GM12878 (cell line): Measurements from ENCODE around the gene GSE1.

Source experiments
- ATF7 ChIP-seq: fragments of 450-650 bp; IDR thresholded peaks from 2 replicates; pipeline ENCODE4 v1.6.1; 2016; ENCODE audit warnings: low read depth, mild to moderate bottlenecking
- CBX5 ChIP-seq: sonication (generic); IDR thresholded peaks from 2 replicates; pipeline ENCODE4 v1.6.1; 2016; ENCODE audit warnings: low read depth, moderate library complexity, mild to moderate bottlenecking, inconsistent platforms
- CHD2 ChIP-seq: IDR thresholded peaks from 2 replicates; pipeline ENCODE4 v1.6.1; 2011; ENCODE audit warnings: low read depth, low read length, improper control_type of control experiment, borderline replicate concordance
- POLR2AphosphoS2 ChIP-seq: IDR thresholded peaks from 2 replicates; pipeline ENCODE4 v1.6.1; 2011; ENCODE audit warnings: low read depth, mild to moderate bottlenecking, low read length, improper control_type of control experiment, moderate library complexity
- RFX5 ChIP-seq: IDR thresholded peaks from 2 replicates; pipeline ENCODE4 v1.6.1; 2011; ENCODE audit warnings: low read depth, low read length, improper control_type of control experiment
- TCF12 ChIP-seq: IDR thresholded peaks from 2 replicates; pipeline ENCODE4 v1.6.1; 2011; ENCODE audit warnings: low read depth, mild to moderate bottlenecking, low read length
- TF ChIP-seq, protein P1 (sequence below): fragments of 450-650 bp; formaldehyde crosslinking; IDR thresholded peaks from 2 replicates; pipeline ENCODE4 v1.4.0; 2020; ENCODE audit warnings: mild to moderate bottlenecking, moderate library complexity
- TF ChIP-seq, protein P2 (sequence below): IDR thresholded peaks from 2 replicates; pipeline ENCODE4 v1.6.1; 2012; ENCODE audit warnings: mild to moderate bottlenecking, low read depth, low read length
- TF ChIP-seq, protein P3 (sequence below), 3 experiments: IDR thresholded peaks in 2 of 3; conservative IDR thresholded peaks in 1 of 3; 2 replicates each; pipeline ENCODE4 v1.5.1; 2011; ENCODE audit warnings: low read depth in 3 of 3, low read length in 3 of 3, mild to moderate bottlenecking in 3 of 3, control low read depth in 2 of 3, moderate library complexity in 2 of 3, inconsistent platforms in 1 of 3, mixed read lengths in 1 of 3; ENCODE audit not compliant: control insufficient read depth in 2 of 3, insufficient read depth in 1 of 3; ENCODE audit errors: extremely low read depth in 1 of 3
- TF ChIP-seq, protein P4 (sequence below): fragments of 450-650 bp; IDR thresholded peaks from 2 replicates; pipeline ENCODE4 v1.6.1; 2017; ENCODE audit warnings: mild to moderate bottlenecking, moderate library complexity

DNA sequence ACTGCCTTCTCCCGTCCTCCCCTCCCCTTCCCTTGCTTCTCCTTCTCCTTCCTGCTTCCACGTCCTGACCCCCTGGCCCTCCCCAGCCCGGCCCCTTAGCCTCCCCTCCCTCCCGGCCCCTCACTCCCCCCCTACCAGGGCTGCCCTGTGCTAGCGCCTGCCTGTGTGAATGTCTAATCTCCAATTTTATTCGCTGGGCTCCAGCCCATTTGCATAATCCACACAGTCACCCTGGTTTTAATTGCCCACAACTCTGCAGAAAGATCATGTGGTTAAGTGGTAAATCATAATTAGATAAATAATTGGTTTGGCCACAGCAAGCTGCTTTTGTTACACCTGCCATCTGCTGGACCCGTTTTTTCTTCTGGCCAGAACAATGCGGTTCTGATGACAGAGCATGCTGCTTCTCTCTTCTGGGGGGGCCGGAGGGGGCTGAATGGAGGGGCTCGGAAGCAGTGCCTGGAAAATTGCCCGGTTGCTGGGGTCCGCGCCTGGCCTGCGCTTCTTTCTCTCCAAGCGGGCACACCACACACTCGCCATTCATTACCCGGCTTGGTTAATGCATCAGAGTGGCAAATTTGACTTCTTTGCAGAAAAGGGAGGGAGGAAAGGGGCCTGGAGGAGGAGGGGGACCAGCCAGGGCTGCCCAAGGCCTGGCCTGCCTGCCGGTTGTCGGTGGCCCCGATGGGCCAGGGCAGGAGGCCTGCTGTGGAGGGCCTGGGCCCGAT, 19.5 kb upstream of the GSE1 start:
- TF ChIP-seq, protein P1, sequence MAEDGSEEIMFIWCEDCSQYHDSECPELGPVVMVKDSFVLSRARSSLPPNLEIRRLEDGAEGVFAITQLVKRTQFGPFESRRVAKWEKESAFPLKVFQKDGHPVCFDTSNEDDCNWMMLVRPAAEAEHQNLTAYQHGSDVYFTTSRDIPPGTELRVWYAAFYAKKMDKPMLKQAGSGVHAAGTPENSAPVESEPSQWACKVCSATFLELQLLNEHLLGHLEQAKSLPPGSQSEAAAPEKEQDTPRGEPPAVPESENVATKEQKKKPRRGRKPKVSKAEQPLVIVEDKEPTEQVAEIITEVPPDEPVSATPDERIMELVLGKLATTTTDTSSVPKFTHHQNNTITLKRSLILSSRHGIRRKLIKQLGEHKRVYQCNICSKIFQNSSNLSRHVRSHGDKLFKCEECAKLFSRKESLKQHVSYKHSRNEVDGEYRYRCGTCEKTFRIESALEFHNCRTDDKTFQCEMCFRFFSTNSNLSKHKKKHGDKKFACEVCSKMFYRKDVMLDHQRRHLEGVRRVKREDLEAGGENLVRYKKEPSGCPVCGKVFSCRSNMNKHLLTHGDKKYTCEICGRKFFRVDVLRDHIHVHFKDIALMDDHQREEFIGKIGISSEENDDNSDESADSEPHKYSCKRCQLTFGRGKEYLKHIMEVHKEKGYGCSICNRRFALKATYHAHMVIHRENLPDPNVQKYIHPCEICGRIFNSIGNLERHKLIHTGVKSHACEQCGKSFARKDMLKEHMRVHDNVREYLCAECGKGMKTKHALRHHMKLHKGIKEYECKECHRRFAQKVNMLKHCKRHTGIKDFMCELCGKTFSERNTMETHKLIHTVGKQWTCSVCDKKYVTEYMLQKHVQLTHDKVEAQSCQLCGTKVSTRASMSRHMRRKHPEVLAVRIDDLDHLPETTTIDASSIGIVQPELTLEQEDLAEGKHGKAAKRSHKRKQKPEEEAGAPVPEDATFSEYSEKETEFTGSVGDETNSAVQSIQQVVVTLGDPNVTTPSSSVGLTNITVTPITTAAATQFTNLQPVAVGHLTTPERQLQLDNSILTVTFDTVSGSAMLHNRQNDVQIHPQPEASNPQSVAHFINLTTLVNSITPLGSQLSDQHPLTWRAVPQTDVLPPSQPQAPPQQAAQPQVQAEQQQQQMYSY (CRISPR knock-in tag) = no peak
- TF ChIP-seq ATF7 (no peak), CBX5 (no peak), RFX5 (no peak), TCF12 (no peak), POLR2AphosphoS2 (no peak), CHD2 (no peak)
- TF ChIP-seq, protein P2, sequence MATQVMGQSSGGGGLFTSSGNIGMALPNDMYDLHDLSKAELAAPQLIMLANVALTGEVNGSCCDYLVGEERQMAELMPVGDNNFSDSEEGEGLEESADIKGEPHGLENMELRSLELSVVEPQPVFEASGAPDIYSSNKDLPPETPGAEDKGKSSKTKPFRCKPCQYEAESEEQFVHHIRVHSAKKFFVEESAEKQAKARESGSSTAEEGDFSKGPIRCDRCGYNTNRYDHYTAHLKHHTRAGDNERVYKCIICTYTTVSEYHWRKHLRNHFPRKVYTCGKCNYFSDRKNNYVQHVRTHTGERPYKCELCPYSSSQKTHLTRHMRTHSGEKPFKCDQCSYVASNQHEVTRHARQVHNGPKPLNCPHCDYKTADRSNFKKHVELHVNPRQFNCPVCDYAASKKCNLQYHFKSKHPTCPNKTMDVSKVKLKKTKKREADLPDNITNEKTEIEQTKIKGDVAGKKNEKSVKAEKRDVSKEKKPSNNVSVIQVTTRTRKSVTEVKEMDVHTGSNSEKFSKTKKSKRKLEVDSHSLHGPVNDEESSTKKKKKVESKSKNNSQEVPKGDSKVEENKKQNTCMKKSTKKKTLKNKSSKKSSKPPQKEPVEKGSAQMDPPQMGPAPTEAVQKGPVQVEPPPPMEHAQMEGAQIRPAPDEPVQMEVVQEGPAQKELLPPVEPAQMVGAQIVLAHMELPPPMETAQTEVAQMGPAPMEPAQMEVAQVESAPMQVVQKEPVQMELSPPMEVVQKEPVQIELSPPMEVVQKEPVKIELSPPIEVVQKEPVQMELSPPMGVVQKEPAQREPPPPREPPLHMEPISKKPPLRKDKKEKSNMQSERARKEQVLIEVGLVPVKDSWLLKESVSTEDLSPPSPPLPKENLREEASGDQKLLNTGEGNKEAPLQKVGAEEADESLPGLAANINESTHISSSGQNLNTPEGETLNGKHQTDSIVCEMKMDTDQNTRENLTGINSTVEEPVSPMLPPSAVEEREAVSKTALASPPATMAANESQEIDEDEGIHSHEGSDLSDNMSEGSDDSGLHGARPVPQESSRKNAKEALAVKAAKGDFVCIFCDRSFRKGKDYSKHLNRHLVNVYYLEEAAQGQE = no peak
- TF ChIP-seq, protein P3, sequence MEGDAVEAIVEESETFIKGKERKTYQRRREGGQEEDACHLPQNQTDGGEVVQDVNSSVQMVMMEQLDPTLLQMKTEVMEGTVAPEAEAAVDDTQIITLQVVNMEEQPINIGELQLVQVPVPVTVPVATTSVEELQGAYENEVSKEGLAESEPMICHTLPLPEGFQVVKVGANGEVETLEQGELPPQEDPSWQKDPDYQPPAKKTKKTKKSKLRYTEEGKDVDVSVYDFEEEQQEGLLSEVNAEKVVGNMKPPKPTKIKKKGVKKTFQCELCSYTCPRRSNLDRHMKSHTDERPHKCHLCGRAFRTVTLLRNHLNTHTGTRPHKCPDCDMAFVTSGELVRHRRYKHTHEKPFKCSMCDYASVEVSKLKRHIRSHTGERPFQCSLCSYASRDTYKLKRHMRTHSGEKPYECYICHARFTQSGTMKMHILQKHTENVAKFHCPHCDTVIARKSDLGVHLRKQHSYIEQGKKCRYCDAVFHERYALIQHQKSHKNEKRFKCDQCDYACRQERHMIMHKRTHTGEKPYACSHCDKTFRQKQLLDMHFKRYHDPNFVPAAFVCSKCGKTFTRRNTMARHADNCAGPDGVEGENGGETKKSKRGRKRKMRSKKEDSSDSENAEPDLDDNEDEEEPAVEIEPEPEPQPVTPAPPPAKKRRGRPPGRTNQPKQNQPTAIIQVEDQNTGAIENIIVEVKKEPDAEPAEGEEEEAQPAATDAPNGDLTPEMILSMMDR (IDR thresholded peaks at IDR 0.05 in 2 of 3, conservative IDR thresholded peaks at IDR 0.05 in 1 of 3; ENCODE audit: control insufficient read depth in 2 of 3, extremely low read depth in 1 of 3, insufficient read depth in 1 of 3, low read depth in 3 of 3, low read length in 3 of 3) = no peak
- TF ChIP-seq, protein P4, sequence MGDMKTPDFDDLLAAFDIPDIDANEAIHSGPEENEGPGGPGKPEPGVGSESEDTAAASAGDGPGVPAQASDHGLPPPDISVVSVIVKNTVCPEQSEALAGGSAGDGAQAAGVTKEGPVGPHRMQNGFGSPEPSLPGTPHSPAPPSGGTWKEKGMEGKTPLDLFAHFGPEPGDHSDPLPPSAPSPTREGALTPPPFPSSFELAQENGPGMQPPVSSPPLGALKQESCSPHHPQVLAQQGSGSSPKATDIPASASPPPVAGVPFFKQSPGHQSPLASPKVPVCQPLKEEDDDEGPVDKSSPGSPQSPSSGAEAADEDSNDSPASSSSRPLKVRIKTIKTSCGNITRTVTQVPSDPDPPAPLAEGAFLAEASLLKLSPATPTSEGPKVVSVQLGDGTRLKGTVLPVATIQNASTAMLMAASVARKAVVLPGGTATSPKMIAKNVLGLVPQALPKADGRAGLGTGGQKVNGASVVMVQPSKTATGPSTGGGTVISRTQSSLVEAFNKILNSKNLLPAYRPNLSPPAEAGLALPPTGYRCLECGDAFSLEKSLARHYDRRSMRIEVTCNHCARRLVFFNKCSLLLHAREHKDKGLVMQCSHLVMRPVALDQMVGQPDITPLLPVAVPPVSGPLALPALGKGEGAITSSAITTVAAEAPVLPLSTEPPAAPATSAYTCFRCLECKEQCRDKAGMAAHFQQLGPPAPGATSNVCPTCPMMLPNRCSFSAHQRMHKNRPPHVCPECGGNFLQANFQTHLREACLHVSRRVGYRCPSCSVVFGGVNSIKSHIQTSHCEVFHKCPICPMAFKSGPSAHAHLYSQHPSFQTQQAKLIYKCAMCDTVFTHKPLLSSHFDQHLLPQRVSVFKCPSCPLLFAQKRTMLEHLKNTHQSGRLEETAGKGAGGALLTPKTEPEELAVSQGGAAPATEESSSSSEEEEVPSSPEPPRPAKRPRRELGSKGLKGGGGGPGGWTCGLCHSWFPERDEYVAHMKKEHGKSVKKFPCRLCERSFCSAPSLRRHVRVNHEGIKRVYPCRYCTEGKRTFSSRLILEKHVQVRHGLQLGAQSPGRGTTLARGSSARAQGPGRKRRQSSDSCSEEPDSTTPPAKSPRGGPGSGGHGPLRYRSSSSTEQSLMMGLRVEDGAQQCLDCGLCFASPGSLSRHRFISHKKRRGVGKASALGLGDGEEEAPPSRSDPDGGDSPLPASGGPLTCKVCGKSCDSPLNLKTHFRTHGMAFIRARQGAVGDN = no peak
